ENCODE measurements around the gene NPEPL1. TPM values are rescaled to one million over a fixed set of nuclear protein-coding genes. Genes with fewer than 3 reads are reported as not detected.

NPEPL1 gene
- total RNA-seq, 1 experiment from 2014 or later: 23.4 TPM

DNA sequence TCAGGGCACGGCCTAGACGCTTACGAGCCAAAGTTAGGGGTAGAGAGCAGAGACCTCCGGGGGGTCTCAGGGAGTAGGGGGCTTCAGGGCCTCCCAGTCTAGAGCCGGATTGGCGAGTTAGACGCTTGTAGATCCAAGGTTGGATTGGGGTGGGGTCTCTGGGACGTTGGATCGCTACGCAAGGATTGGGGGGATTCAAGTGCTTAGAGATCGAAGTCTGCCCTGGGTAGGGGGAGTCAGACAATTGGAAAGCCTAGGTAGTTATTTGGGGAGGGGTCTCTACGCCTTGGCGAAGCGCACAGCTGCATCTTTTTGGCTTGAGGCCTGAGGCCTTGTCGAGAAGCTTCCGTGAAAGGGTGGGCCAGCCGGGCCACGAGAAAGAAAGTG, 41.0 kb upstream of the NPEPL1 start:
- POLR2A ChIA-PET: interaction anchor here (0.7 to 4.9 kb wide), 52 partner anchors 8 to 1130 kb away, joined by 3 to 57 read pairs (median 5); partner anchors contain the start of genes ATP5F1E, GNAS, GNAS-AS1 and NPEPL1
- BruUV-seq (replicated peaks): no TSS peak
- no peak for DNase-seq (ENCODE audit: unreplicated experiment)
- intact Hi-C loops (cut with micrococcal nuclease): loop anchor here (5.0 kb wide), 2 partner anchors 201 to 344 kb away; partner anchors contain the start of genes GNAS, GNAS-AS1 and RAB22A
- Mint-ChIP-seq H3K4me1 (ENCODE audit: insufficient read depth, unreplicated experiment) (peaks cover 19% of the 10 kb centered on the region), H3K4me3 (ENCODE audit: unreplicated experiment) (peak overlapping the region; percentile 96), H3K27ac (ENCODE audit: low read depth, unreplicated experiment) (peak overlapping the region; percentile 99), H3K36me3 (ENCODE audit: insufficient read depth, unreplicated experiment) (peaks cover 25% of the 10 kb centered on the region), H3K9me3 (ENCODE audit: unreplicated experiment) (no peaks in the 10 kb centered on the region), H3K27me3 (ENCODE audit: insufficient read depth, unreplicated experiment) (no peaks in the 10 kb centered on the region)
- TF ChIP-seq CTCF (IDR thresholded peaks at IDR 0.05; ENCODE audit: unreplicated experiment): no peak
- CTCF ChIA-PET: interaction anchor here (0.6 to 2.0 kb wide), 25 partner anchors 8 to 1131 kb away, joined by 3 to 15 read pairs (median 3); partner anchors contain the start of genes GNAS, GNAS-AS1 and NPEPL1

GRCh38 chr20:58651946-58652605, 40.5 kb upstream of the NPEPL1 start:
- H3K27ac Mint-ChIP-seq (ENCODE audit: low read depth, unreplicated experiment): peak overlapping the region; percentile 99

DNA sequence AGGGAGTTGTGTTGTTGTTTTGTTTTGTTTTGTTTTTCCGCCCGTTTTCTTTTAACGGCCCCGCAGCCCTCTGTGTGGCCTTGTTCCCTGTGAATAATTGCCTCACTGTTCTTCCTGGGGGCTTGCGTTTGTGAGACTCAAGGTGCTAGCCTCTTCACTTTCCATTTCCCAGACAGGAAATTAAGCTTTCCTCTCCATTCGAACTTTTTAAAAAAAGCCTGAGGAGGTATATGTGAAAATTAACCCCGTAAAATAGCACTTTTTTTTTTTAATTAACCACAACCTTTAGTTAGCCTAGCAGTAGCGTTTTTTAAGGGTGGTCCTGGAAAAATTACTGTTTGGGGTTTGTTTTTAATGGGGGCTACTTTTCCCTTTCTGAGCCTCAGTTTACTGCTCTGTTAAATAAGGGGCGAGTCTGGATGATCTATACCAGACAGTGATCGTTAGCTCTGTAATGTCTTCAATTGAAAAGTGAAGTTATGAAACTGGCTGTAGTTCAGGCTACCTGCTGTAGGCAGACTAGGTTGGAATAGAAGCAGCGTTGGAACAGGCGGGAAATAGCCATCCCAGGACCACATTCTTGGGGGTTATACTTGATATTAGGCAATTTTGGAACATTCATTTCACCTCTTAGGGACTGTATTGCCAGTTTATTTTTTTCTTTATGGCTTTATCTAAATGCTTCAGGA, 39.9 kb upstream of the NPEPL1 start:
- H3K27me3 Mint-ChIP-seq (ENCODE audit: insufficient read depth, unreplicated experiment): no peaks in the 10 kb centered on the region
- peak; percentile 25 for DNase-seq (ENCODE audit: unreplicated experiment)
- peaks cover 27% of the 10 kb centered on the region for H3K36me3 Mint-ChIP-seq (ENCODE audit: insufficient read depth, unreplicated experiment)
- H3K4me3 Mint-ChIP-seq (ENCODE audit: unreplicated experiment): peak overlapping the region; percentile 96
- peak overlapping the region; percentile 99 for H3K27ac Mint-ChIP-seq (ENCODE audit: low read depth, unreplicated experiment)
- no TSS peak for BruUV-seq (replicated peaks)
- intact Hi-C loops (cut with micrococcal nuclease): loop anchor here (1.0 to 5.0 kb wide), 3 partner anchors 200 to 415 kb away; partner anchors contain the start of genes GNAS, GNAS-AS1 and RAB22A
- peaks cover 23% of the 10 kb centered on the region for H3K4me1 Mint-ChIP-seq (ENCODE audit: insufficient read depth, unreplicated experiment)
- CTCF ChIA-PET: interaction anchor here (0.6 to 1.0 kb wide), 7 partner anchors 28 to 1056 kb away, joined by 3 to 5 read pairs (median 3); no protein-coding TSS in a partner anchor
- POLR2A ChIA-PET: interaction anchor here (0.6 to 4.9 kb wide), 25 partner anchors 11 to 903 kb away, joined by 3 to 57 read pairs (median 5); partner anchors contain the start of genes ATP5F1E, RAB22A and VAPB
- no peak for TF ChIP-seq CTCF (IDR thresholded peaks at IDR 0.05; ENCODE audit: unreplicated experiment)
- H3K9me3 Mint-ChIP-seq (ENCODE audit: unreplicated experiment): no peaks in the 10 kb centered on the region

More at GRCh38 chr20:58651946-58652605, 40.5 kb upstream of the NPEPL1 start:
- peaks cover 27% of the 10 kb centered on the region for H3K36me3 Mint-ChIP-seq (ENCODE audit: insufficient read depth, unreplicated experiment)
- ChIA-PET CTCF (interaction anchor here (0.6 to 2.0 kb wide), 22 partner anchors 7 to 1056 kb away, joined by 3 to 15 read pairs (median 3); partner anchors contain the start of genes GNAS and GNAS-AS1), POLR2A (interaction anchor here (0.6 to 4.9 kb wide), 42 partner anchors 8 to 1130 kb away, joined by 3 to 57 read pairs (median 5); partner anchors contain the start of genes ATP5F1E, RAB22A and VAPB)
- H3K9me3 Mint-ChIP-seq (ENCODE audit: unreplicated experiment): no peaks in the 10 kb centered on the region
- TSS peak; percentile 96 for BruUV-seq (replicated peaks)
- peaks cover 23% of the 10 kb centered on the region for H3K4me1 Mint-ChIP-seq (ENCODE audit: insufficient read depth, unreplicated experiment)
- DNase-seq (ENCODE audit: unreplicated experiment): peak; percentile 78
- H3K4me3 Mint-ChIP-seq (ENCODE audit: unreplicated experiment): peak overlapping the region; percentile 96
- TF ChIP-seq CTCF (IDR thresholded peaks at IDR 0.05; ENCODE audit: unreplicated experiment): no peak
- intact Hi-C loops (cut with micrococcal nuclease): loop anchor here (1.0 to 5.0 kb wide), 3 partner anchors 200 to 415 kb away; partner anchors contain the start of genes GNAS, GNAS-AS1 and RAB22A
- H3K27me3 Mint-ChIP-seq (ENCODE audit: insufficient read depth, unreplicated experiment): no peaks in the 10 kb centered on the region

Data from MCF 10A (cell line).